ENCODE results near the gene GSTA5. TPM values are rescaled to one million over a fixed set of nuclear protein-coding genes. Genes with fewer than 3 reads are reported as not detected.
"Not testable (repeated sequence)": the region's sequence is repeated elsewhere in the genome, so short reads cannot be mapped to it uniquely, and the experiment has no call there.

GSTA5 gene
- total RNA-seq, 1 experiment from 2014 or later = not detected

DNA sequence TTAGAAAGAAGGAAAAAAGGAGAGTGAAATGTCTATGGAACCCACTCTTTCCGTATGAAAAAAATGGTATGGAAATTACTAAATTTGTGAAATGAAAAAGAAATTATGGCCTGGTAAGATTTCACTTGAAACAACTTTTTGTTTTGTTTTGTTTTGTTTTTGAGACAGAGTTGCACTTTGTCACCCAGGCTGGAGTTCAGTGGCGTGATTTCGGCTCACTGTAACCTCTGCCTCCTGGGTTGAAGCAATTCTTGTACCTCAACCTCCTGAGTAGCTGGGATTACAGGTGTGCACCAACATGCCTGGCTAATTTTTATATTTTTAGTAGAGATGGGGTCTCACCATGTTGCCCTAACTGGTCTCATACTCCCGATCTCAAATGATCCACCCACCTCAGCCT is 17.8 kb upstream of the GSTA5 start:
- no peaks in the 10 kb centered on the region for H3K36me3 ChIP-seq (ENCODE audit: insufficient read depth, low read length, poor library complexity, severe bottlenecking)
- intact Hi-C loops (cut with micrococcal nuclease; ENCODE audit: unreplicated experiment) = no loop called here
- POLR2A ChIA-PET (ENCODE audit: low non-redundant PET) = no interaction called here
- TF ChIP-seq EZH2 (IDR thresholded peaks at IDR 0.05; ENCODE audit: borderline replicate concordance, low read depth, low read length, poor library complexity, severe bottlenecking) = no peak
- H3K9me3 ChIP-seq (ENCODE audit: low read depth, low read length, poor library complexity, severe bottlenecking) = no peaks in the 10 kb centered on the region
- H3K27ac ChIP-seq (ENCODE audit: low read depth, low read length, poor library complexity, severe bottlenecking) = no peak overlapping the region
- no peaks in the 10 kb centered on the region for H3K4me1 ChIP-seq (ENCODE audit: insufficient read depth, low read length, poor library complexity, severe bottlenecking)
- peaks cover 3% of the 10 kb centered on the region for H3K27me3 ChIP-seq (replicated peaks; ENCODE audit: insufficient read depth, low read depth, low read length, poor library complexity)
- BruUV-seq (replicated peaks) = no TSS peak
- CTCF ChIA-PET = no interaction called here
- no peak for DNase-seq (ENCODE audit: low spot score)
- no peak overlapping the region for H3K4me3 ChIP-seq (ENCODE audit: low read depth, low read length, poor library complexity, severe bottlenecking)

DNA sequence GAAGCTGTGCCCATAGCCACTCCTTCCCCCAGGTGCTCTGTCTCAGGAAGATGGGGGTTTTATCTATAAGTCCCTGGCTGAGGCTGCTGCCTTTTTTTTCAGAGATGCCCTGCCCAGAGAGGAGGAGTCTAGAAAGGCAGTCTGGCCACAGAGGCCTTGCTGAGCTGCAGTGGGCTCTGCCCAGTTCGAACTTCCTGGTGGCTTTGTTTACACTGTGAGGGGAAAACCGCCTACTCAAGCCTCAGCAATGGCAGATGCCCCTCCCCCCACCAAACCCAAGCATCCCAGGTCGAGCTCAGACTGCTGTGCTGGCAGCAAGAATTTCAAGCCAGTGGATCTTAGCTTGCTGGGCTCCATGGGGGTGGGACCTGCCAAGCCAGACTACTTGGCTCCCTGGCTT is 15.5 kb upstream of the GSTA5 start:
- intact Hi-C loops (cut with micrococcal nuclease; ENCODE audit: unreplicated experiment); H3K4me1 ChIP-seq (ENCODE audit: insufficient read depth, low read length, poor library complexity, severe bottlenecking); DNase-seq (ENCODE audit: low spot score); H3K36me3 ChIP-seq (ENCODE audit: insufficient read depth, low read length, poor library complexity, severe bottlenecking); H3K27ac ChIP-seq (ENCODE audit: low read depth, low read length, poor library complexity, severe bottlenecking); H3K9me3 ChIP-seq (ENCODE audit: low read depth, low read length, poor library complexity, severe bottlenecking); H3K4me3 ChIP-seq (ENCODE audit: low read depth, low read length, poor library complexity, severe bottlenecking); CTCF ChIA-PET; POLR2A ChIA-PET (ENCODE audit: low non-redundant PET); BruUV-seq (replicated peaks); H3K27me3 ChIP-seq (replicated peaks; ENCODE audit: insufficient read depth, low read depth, low read length, poor library complexity): not testable (repeated sequence)

DNA sequence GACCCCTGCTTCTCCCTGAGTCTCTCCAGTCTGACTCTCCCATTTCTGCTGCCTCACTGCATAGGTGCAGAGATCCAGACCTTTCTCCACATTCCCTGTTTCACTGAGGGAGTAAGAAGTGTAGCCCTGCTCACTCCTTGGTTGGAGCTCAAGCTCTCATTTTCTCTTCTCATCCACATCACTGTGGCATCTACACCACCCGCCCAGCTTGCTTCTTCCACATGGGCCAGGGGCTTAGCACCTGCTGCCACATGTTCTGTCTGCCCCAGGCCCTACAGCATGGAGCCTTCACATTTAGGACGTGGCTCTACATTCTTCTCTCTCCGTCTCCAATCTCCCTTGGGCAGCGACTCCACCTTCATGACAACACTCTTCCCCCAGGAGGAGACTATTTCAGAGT is 8.5 kb upstream of the GSTA5 start:
- TF ChIP-seq, protein P1, sequence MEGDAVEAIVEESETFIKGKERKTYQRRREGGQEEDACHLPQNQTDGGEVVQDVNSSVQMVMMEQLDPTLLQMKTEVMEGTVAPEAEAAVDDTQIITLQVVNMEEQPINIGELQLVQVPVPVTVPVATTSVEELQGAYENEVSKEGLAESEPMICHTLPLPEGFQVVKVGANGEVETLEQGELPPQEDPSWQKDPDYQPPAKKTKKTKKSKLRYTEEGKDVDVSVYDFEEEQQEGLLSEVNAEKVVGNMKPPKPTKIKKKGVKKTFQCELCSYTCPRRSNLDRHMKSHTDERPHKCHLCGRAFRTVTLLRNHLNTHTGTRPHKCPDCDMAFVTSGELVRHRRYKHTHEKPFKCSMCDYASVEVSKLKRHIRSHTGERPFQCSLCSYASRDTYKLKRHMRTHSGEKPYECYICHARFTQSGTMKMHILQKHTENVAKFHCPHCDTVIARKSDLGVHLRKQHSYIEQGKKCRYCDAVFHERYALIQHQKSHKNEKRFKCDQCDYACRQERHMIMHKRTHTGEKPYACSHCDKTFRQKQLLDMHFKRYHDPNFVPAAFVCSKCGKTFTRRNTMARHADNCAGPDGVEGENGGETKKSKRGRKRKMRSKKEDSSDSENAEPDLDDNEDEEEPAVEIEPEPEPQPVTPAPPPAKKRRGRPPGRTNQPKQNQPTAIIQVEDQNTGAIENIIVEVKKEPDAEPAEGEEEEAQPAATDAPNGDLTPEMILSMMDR (conservative IDR thresholded peaks at IDR 0.05; ENCODE audit: low read depth, low read length) = no peak
- TF ChIP-seq EZH2 (IDR thresholded peaks at IDR 0.05; ENCODE audit: borderline replicate concordance, low read depth, low read length, poor library complexity, severe bottlenecking) = no peak
- Histone ChIP-seq H3K36me3 (ENCODE audit: insufficient read depth, low read length, poor library complexity, severe bottlenecking) (no peaks in the 10 kb centered on the region), H3K27ac (ENCODE audit: low read depth, low read length, poor library complexity, severe bottlenecking) (no peak overlapping the region), H3K27me3 (replicated peaks; ENCODE audit: insufficient read depth, low read depth, low read length, poor library complexity) (peaks cover 8% of the 10 kb centered on the region), H3K4me3 (ENCODE audit: low read depth, low read length, poor library complexity, severe bottlenecking) (no peak overlapping the region), H3K4me1 (ENCODE audit: insufficient read depth, low read length, poor library complexity, severe bottlenecking) (no peaks in the 10 kb centered on the region), H3K9me3 (ENCODE audit: low read depth, low read length, poor library complexity, severe bottlenecking) (no peaks in the 10 kb centered on the region)
- ChIA-PET POLR2A (ENCODE audit: low non-redundant PET) (no interaction called here), CTCF (no interaction called here)
- intact Hi-C loops (cut with micrococcal nuclease; ENCODE audit: unreplicated experiment) = no loop called here
- no peak for DNase-seq (ENCODE audit: low spot score)
- no TSS peak for BruUV-seq (replicated peaks)

DNA sequence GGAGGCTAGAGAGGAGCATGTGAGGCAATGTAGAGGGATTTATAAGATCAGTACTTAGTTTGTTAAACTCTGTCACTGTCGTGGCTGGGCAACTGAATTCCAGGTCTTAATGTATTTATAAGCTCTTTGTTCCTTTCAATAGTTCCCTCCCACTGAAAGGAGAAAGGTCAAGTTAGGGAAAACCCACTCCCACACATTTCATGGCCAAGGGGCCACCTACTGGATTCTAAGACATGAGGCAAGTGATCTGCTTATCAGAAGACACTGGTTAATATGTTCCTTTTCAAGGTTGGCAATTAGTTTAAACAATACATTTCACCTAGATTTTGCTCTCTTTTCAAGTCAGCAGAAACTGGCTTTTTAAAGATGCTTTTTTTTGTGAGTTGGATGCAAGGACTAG is 5.4 kb upstream of the GSTA5 start:
- Histone ChIP-seq H3K27me3 (replicated peaks; ENCODE audit: insufficient read depth, low read depth, low read length, poor library complexity) (no peaks in the 10 kb centered on the region), H3K4me1 (ENCODE audit: insufficient read depth, low read length, poor library complexity, severe bottlenecking) (no peaks in the 10 kb centered on the region), H3K9me3 (ENCODE audit: low read depth, low read length, poor library complexity, severe bottlenecking) (no peaks in the 10 kb centered on the region), H3K27ac (ENCODE audit: low read depth, low read length, poor library complexity, severe bottlenecking) (no peak overlapping the region), H3K4me3 (ENCODE audit: low read depth, low read length, poor library complexity, severe bottlenecking) (no peak overlapping the region), H3K36me3 (ENCODE audit: insufficient read depth, low read length, poor library complexity, severe bottlenecking) (no peaks in the 10 kb centered on the region)
- no peak for TF ChIP-seq EZH2 (IDR thresholded peaks at IDR 0.05; ENCODE audit: borderline replicate concordance, low read depth, low read length, poor library complexity, severe bottlenecking)
- TF ChIP-seq, protein P1 (conservative IDR thresholded peaks at IDR 0.05; ENCODE audit: low read depth, low read length) = no peak
- no TSS peak for BruUV-seq (replicated peaks)
- intact Hi-C loops (cut with micrococcal nuclease; ENCODE audit: unreplicated experiment) = no loop called here
- no peak for DNase-seq (ENCODE audit: low spot score)
- POLR2A ChIA-PET (ENCODE audit: low non-redundant PET) = no interaction called here
- CTCF ChIA-PET = no interaction called here

Data from A673 (cell line).